OCI-M2 (cell line): ENCODE results near the gene MUC3A.
"Not testable (repeated sequence)": the region's sequence is repeated elsewhere in the genome, so short reads cannot be mapped to it uniquely, and the experiment has no call there.

Experiments used
- DNase-seq: peaks from one replicate; lab custom pipeline; 2025; ENCODE audit not compliant: unreplicated experiment; lab: John Stamatoyannopoulos, UW

MUC3A gene

DNA sequence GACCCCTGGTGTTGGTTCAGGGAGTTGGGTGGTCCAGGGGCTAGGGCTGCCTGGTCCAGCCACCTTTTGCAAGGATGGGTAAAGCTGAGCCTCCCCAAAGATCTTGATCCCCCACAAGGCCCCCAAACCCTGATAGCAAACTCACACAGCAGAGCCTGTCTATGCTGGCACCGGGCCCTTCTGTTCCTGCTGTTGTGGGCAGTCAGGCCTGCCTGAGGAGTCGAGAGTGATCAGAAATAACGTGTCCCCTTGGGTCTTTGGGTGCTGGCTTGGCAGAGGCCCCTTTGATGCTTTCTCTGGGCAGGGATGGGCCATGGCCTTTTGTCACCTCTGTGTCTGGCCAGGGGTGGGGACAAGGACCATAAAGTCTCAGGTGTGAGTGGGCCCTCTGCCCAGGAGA, 19.3 kb downstream of the MUC3A start:
- no peak for DNase-seq

DNA sequence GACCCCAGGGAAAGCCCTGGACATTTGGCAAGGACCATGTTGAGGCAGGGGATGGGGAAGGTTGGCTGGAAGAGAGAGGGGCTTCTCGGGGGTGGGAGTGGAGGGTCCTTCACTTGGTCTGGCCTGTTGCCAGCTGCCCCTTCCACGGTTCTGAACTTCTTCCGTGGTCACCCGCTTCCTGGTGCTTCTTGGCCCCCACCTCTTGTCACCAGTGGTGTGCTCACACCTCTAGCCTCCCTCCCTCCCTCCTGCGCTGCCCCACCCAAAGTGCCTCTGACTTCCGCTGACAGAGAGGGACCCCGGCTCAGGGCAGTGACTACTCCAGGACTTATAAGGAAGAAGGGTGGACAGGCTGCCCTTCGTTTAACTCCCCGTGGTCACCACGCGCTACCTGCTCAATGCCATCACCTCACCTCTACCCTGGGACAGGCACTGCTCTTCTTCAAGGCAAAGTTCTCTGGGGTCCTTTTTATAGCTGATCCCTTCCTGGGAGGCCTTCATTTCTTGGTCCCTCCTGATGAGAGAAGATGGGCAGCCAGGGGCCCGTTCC, 19.8 kb downstream of the MUC3A start, which contains the start of gene MUC12:
Gene MUC12, plus strand, starts transcription at position 500 of the 550 bp plus-strand sequence. CDS start 58 bp downstream, outside the sequence.
- no peak for DNase-seq

GRCh38 chr7:100971111-100972001, 22.0 kb downstream of the MUC3A start:
- DNase-seq, result no peak

DNA sequence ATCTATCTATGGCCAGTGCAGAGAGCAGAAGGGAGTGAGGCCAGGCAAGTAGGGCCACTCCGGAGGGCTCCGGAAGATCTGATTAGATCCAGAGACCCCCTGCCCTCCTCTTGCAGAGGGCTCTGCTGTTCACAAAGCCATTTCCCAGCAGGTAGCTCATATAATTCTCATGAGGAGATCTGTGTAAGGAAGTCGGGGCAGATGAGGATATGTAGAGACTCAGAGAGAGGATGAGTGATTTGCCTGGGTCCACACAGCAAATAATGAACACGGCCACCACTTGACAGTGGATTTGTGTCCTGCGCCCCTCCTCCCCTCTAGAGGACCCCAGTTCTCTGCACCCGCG, 22.6 kb downstream of the MUC3A start:
- no peak for DNase-seq

- DNase-seq, result no peak
Observed at GRCh38 chr7:100974021-100974420, 24.7 kb downstream of the MUC3A start.

DNA sequence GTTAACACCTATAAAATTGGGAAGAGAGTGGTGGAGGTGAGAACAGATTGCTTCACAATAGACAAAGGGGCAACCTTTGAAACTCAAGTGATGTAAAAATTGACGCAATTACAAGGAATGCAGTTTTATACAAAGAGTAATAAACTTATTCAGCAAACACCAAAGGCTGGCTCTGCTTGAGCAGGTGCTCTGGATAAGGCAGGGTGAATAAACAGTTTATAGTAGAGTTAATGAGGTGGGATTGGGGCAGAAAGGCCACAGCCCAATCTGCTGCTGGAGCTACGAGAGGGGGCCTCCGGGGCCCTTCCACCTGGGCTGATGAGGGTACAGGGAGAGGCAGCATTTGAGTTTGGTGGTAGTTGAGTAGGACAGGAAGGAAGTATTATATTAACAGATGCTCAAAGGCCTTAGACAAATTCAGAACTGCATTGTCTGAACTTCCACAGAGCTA, 26.1 kb downstream of the MUC3A start:
- DNase-seq, result no peak

DNA sequence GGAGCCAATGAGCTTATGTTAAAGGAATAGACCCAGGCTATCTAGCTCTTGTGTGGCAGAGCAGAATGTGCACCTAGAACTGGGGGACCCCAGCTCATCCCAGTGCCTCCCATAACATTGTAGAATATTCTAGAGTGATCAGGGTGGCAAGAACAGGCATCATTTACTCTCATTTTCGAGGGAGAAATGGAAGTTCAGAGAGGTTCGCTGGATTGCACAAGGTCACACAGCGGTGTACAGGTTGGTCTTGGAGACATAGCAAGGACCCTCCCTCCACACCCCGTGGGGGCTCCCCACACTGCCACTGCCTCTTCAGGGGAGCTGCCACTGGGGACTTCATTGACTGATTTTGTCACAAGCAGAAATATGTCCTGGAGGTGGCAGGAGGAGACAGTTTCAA, 29.0 kb downstream of the MUC3A start:
- no peak for DNase-seq

DNA sequence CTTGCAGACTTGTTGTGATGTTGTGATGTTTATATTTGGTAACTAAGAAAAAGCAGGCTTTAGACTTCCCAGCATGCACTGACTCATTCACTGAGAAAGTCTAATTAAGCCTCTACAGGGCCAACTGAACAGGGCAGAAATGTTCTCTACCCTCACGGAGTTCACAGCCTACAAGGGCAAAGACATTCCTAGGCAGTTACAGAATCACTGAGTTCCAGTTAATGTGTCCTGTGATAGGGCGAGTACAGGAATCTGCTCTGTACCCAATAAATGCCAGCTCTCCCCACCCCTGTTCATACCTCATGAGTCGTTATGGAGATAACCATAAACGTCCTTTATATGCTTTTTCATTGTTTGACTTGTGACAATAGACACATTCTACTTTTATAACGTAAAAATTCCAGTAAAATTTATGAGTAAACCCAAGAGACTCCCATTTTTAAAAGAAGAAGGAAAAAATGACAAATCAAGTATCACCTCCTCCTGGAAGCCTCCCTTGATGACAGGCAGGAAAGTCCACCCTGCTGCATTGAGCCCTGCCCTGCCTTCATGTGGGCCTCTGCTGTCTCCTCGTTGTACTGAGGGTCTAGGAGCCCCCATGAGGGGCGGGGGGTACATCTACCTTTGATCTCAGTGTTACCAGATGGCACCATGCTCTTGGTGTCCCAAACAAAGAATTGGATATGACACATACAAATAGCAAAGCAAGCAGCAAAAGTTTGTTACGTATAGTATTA, 34.3 kb downstream of the MUC3A start:
- DNase-seq, result no peak

DNA sequence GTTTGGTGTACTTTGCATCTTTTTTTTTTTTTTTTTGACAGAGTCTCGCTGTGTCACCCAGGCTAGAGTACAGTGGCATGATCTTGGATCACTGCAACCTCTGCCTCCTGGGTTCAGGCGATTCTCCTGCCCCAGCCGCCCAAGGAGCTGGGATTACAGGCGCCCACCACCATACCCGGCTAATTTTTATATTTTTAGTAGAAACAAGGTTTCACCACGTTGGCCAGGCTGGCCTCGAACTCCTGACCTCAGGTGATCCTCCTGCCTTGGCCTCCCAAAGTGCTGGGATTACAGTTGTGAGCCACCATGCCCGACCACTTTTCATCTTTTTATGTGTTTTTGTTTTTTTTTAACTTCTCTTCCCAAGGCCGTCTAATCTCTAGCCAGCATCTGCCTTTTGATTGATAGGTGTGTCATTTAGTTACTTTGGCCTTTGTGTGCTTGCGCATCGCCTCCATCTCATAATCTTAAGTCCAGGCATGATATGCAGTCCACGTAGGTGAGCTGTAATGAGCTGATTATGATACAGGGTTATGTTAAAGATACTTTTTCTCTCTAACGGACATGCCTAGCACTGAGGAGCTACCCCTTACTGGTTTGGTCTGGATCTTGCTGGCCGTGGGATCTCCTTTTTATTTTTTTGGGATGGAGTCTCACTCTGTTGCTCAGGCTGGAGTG, 35.0 kb downstream of the MUC3A start:
- DNase-seq, result not testable (repeated sequence)

DNA sequence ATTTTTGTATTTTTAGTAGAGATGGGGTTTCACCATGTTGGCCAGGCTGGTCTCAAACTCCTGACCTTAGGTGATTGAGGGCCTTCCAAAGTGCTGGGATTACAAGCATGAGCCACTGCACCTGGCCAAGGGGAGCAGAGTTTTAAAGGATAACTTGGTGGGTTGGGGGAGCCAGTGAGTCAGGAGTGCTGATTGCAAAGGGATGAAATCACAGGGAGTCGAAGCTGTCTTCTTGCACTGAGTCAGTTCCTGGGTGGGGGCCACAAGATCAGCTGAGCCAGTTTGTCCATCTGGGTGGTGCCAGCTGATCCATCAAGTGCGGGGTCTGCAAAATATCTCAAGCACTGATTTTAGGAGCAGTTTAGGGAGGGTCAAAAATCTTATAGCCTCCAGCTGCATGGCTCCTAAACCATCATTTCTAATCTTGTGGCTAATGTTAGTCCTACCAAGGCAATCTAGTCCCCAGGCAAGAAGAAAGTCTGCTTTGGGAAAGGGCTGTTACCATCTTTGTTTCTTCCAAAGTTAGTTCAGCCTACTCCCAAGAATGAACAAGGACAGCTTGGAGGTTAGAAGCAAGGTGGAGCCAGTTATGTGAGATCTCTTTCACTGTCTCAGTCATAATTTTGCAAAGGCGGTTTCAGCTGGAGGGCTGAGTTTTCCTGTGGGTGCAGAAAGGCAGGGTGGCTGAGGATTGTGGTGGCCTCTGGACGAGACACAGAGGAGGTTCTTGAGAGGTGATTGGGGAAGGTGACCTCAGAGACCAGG, 35.9 kb downstream of the MUC3A start:
- not testable (repeated sequence) for DNase-seq

DNA sequence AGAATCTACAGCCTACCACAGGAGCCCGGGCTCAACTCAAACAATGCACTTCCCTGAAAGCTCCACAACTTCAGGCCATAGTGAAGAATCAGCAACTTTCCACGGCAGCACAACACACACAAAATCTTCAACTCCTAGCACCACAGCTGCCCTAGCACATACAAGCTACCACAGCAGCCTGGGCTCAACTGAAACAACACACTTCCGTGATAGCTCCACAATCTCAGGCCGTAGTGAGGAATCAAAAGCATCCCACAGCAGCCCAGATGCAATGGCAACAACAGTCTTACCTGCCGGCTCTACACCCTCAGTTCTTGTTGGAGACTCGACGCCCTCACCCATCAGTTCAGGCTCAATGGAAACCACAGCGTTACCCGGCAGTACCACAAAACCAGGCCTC, 42.3 kb downstream of the MUC3A start:
- no peak for DNase-seq

GRCh38 chr7:100992280-100992679, 42.9 kb downstream of the MUC3A start:
- not testable (repeated sequence) for DNase-seq

DNA sequence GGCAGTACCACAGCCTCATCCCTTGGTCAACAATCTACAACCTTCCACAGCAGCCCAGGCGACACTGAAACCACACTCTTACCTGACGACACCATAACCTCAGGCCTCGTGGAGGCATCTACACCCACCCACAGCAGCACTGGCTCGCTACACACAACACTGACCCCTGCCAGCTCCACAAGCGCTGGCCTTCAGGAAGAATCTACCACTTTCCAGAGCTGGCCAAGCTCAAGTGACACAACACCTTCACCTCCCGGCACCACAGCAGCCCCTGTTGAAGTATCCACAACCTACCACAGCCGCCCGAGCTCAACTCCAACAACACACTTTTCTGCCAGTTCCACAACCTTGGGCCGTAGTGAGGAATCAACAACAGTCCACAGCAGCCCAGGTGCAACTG, 45.3 kb downstream of the MUC3A start:
- DNase-seq, result not testable (repeated sequence)

- not testable (repeated sequence) for DNase-seq
Observed at GRCh38 chr7:100998530-100998929, 49.2 kb downstream of the MUC3A start.

- DNase-seq, result not testable (repeated sequence)
Observed at GRCh38 chr7:100999334-100999733, 50.0 kb downstream of the MUC3A start.

- DNase-seq, result not testable (repeated sequence)
Observed at GRCh38 chr7:101000025-101000424, 50.7 kb downstream of the MUC3A start.

- not testable (repeated sequence) for DNase-seq
Observed at GRCh38 chr7:101002333-101002732, 53.0 kb downstream of the MUC3A start.

- DNase-seq, result not testable (repeated sequence)
Observed at GRCh38 chr7:101007361-101007760, 58.0 kb downstream of the MUC3A start.

DNA sequence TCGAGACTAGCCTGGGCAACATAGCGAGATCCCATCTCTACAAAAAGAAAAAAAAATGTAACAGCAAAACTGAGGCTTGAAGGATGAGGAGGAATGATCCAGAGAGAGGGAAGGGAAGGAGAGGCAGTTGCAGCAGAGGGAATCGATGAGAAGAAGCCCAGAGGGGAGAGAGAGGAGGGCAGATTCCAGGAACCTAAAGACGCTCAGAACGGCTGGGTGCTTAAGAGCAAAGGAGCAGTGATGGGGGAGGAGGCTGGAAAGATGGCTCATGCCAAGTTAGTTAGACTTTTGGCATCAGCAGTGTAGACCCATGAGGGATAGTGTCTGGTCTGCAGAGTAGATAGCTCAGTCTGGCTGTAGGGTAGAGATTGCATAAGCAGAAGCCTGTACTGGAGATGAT, 60.3 kb downstream of the MUC3A start:
- DNase-seq, result no peak

- no peak for DNase-seq
Observed at GRCh38 chr7:101012931-101013330, 63.6 kb downstream of the MUC3A start.
